Stimulated activated CD4-positive, alpha-beta T cell treated with anti-CD3 and anti-CD28 coated beads, Interleukin-15, amount 100 ng/mL, for 48 hours (primary cell): ENCODE results near the gene COL27A1.
"Not testable (repeated sequence)": the region's sequence is repeated elsewhere in the genome, so short reads cannot be mapped to it uniquely, and the experiment has no call there.

Experiments used
- DNase-seq, 2 donors: peaks; one replicate each; pipeline ENCODE4 v3.0.0-alpha.2; 2020; ENCODE audit warnings: low read depth in 2 of 2

Gene COL27A1

GRCh38 chr9:114322160-114322818 lies 167.0 kb downstream of the COL27A1 start:
- DNase-seq: not testable (repeated sequence)

GRCh38 chr9:114322831-114323531 lies 167.6 kb downstream of the COL27A1 start, which contains the start of gene ORM1:
Gene ORM1, plus strand, starts transcription at chr9:114323098. Its CDS starts 36 bp downstream, at chr9:114323134.
- not testable (repeated sequence) for DNase-seq

DNA sequence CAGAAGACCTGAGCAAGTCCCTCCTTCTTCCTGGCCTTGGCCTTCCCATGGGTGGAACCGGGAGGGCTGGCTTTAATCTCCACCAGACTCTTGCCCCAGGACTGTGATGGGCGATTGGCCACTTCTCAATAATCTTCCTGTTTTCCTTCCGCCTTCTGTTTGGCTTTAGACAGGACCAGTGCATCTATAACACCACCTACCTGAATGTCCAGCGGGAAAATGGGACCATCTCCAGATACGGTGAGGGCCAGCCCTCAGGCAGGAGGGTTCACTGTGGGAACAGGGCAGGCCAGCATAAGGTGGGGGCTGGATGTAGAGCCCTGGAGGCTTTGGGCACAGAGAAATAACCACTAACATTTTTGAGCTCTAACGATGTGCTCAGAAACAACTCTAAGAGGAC lies 168.5 kb downstream of the COL27A1 start:
- not testable (repeated sequence) for DNase-seq

DNA sequence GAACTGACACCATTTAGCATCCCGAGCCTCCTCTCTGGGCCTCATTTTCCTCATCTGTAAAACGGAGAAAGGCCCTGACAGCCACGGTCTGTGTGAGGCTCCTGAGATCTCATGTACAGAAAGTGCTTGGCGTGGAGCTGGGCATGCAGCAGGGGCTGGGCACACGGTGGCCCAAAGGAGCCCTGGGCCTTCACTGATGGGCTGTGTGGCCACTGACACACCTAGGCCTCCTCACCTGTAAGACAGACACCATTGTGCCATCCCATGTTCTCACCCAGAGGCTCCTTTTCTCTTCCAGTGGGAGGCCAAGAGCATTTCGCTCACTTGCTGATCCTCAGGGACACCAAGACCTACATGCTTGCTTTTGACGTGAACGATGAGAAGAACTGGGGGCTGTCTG lies 169.2 kb downstream of the COL27A1 start:
- no peak for DNase-seq

- DNase-seq: not testable (repeated sequence)
Observed at GRCh38 chr9:114324965-114325364, 169.6 kb downstream of the COL27A1 start.

DNA sequence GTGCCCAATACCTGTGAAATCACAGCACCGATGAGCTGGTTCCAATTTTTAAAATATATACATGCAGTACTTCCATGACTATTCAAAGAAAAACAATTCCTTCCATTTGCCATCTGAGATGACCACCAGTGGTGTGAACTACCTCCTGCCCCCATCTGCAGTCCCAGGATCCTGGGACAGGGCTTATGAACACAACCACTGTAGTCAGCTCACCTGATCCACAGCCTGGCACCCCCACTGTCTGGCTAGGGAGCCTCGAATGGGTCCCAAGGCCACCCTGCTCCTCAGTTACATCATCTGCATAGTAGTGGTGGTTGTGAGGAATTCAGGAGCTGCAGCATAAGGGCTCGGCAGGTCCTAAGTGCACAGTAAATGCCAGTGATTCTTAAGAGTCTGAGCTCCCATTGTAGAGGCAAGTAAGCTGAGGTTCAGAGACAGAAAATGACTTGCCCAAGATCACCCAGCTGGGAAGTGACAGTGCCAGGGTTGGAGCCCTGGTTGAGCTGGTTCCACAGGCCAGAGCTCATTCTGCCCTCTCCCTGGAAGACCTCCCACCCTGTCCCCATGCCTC lies 170.4 kb downstream of the COL27A1 start:
- DNase-seq: not testable (repeated sequence)

DNA sequence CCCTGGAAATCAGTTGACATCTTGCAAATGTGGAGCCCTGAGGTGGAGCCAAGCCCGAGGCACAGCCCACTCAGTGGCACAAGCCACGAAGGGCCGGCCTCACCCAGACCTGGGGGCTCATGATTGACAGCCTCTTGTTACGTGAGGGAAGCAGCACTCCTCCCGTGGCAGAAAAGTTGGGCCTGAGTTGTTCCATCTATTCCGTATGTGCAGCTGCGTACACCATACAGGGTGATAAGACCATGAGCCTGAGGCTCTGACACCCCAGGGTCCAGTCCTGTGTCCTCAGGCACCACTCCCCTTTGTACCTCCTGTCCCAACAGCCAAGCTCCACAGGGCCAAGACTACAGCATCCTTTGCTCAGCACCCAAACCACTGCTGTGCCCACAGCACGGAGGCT lies 172.4 kb downstream of the COL27A1 start:
- no peak for DNase-seq

GRCh38 chr9:114328357-114328820 lies 173.1 kb downstream of the COL27A1 start:
- DNase-seq: not testable (repeated sequence)

DNA sequence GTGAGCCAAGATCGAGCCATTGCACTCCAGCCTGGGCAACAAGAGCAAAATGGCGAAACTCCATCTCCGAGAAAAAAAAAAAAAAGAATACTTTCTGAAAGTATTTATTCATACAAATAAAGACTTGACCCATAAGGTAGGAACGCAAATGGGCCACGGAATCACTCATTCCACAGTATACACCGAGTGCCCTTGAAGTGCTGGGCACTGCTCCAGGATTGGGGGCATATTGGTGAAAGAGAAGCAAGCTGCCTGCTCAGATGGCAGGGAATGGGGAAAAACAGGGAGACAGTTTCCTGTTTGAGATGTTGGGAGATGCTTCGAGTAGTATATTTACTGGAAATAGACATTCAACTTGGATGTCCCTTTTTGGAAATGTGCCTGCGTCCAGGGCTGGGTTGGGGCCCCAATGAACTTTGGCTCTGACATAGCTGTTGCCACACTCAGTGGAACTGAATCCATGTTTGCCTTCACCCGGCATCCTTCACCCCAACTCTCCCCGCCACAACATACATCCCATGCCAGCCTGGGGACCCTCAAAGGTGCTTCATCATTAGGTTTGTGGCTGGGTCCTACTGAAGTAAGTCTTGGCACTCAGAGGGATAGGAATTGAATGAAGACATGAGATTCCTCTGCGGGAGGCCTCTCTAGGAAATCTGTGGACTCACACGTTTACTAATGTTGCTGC lies 173.7 kb downstream of the COL27A1 start:
- not testable (repeated sequence) for DNase-seq

- DNase-seq: not testable (repeated sequence)
Observed at GRCh38 chr9:114329625-114330022, 174.3 kb downstream of the COL27A1 start, which contains the start of gene ORM2. Gene ORM2, plus strand, starts transcription at chr9:114329869. Its CDS starts 36 bp downstream, at chr9:114329905.

GRCh38 chr9:114330636-114331035 lies 175.3 kb downstream of the COL27A1 start:
- no peak for DNase-seq

DNA sequence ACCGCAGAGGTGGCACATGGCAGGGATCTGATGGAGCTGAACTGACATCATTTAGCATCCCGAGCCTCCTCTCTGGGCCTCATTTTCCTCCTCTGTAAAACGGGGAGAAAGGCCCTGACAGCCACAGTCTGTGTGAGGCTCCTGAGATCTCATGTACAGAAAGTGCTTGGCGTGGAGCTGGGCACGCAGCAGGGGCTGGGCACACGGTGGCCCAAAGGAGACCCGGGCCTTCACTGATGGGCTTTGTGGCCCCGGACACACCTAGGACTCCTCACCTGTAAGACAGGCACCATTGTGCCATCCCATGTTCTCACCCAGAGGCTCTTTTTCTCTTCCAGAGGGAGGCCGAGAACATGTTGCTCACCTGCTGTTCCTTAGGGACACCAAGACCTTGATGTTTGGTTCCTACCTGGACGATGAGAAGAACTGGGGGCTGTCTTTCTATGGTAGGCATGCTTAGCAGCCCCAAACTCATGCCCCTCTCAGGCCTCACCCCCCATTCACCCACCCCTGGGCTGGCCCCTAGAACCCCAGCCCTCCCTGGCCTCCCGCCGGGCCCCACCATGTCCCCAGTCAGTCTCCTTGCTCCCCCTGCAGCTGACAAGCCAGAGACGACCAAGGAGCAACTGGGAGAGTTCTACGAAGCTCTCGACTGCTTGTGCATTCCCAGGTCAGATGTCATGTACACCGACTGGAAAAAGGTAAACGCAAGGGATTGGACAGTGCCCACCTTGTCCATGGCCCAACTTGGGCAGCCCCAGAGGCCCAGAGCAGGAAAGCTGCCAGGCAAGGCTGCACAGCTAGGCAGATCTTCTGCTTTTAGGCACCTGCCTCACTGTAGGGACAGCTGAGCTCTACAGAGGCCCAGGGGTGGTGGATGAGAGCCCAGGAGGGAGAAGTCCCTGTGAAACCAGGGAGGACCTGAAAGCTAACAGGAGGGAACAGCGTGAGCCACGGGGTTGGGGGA lies 176.2 kb downstream of the COL27A1 start:
- DNase-seq: not testable (repeated sequence)

- not testable (repeated sequence) for DNase-seq
Observed at GRCh38 chr9:114332474-114333040, 177.2 kb downstream of the COL27A1 start.

DNA sequence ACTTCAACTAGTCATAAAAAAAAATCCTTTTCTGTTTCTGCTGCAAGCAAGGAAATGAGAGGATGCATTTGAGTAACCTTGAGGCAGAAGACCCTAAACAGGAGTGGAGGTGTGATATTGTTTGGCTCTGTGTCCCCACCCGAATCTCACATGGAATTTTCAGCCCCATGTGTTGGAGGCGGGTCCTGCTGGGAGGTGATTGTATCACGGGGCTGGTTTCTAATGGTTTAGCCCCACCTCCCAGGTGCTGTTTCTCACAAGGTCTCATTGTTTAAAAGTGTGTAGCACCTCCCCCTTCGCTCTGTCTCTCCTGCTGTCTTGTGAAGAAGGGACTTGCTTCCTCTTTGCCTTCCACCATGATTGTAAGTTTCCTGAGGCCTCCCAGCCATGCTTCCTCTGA lies 178.4 kb downstream of the COL27A1 start:
- not testable (repeated sequence) for DNase-seq

GRCh38 chr9:114334490-114334889 lies 179.2 kb downstream of the COL27A1 start:
- no peak for DNase-seq

DNA sequence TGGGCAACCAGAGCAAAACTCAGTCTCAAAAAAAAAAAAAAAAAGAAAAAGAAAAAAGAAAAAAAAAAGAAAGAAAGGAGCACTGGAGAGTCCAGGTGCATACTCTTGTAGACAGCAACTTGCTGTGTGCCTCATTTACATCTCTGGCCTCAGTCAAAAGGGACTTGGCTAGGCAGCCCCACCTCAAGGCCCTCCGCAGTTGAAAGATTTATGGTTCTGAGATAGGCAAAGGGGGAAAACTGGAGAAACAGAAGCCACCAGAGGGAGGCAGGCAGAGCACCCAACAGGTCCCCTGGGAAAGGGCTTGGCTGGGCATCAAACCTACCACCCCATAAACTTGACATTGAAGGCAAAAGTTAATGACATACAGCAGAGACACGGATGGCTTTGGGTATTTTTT lies 180.4 kb downstream of the COL27A1 start:
- DNase-seq: no peak

GRCh38 chr9:114336157-114336556 lies 180.8 kb downstream of the COL27A1 start:
- no peak for DNase-seq

DNA sequence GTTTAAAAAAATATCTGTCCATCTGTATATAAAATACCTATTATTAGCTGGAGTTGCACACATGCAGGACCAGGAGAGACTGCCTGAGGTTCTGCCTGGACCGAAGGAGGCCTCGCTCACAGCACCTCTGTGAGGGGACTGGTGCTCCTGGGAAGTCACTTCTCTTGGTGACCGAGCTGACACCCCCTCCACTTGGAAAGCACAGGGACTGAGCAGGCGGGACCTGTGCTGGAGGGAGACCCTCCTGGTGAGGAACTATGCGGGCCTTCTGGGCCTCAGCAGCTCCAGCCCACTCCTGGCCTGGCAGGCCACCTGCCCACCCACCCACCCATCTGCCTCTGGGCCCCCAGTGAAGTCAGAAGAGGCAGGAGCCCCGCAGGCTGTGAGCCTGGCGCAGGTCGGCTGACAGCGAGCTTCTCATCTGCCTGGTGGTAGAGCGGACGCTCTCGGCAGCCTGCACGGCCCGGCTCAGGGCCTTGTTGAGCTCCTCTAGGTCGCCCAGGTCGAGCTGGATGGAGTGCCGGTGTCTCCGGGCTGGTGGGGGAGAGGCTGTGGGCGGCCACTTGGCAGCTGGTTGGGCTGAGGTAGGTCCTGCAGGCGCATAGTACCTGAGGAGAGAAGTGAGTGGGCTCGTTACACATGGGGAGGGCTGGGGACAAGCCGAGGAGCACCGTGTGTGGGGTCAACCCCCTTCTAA lies 181.5 kb downstream of the COL27A1 start:
- DNase-seq: no peak

GRCh38 chr9:114338187-114338586 lies 182.8 kb downstream of the COL27A1 start:
- DNase-seq: no peak
